Adrenal gland (tissue), 5 donors: ENCODE measurements around the gene HMOX2.

Source experiments
- POLR2A ChIP-seq, 2 donors: fragments of 450-650 bp; IDR thresholded peaks; one replicate each; pipeline ENCODE4 v1.6.1; 2017; ENCODE audit warnings: antibody characterized with exemption in 2 of 2, mild to moderate bottlenecking in 2 of 2, moderate library complexity in 1 of 2
- TF ChIP-seq, protein P1 (sequence below), 6 experiments: fragments of 450-650 bp in 4 of 6; fragments of 200-600 bp in 2 of 6; sonication (generic) in 1 of 6; IDR thresholded peaks; 1 replicate in 5 of 6; 2 replicates in 1 of 6; pipeline versions ENCODE4 v1.5.1 to v1.8.0; 2016 to 2021; ENCODE audit warnings: antibody characterized with exemption in 6 of 6, mild to moderate bottlenecking in 2 of 6, moderate library complexity in 1 of 6
- donor health status: DM: no; HTN: no; CAD: no.

DNA sequence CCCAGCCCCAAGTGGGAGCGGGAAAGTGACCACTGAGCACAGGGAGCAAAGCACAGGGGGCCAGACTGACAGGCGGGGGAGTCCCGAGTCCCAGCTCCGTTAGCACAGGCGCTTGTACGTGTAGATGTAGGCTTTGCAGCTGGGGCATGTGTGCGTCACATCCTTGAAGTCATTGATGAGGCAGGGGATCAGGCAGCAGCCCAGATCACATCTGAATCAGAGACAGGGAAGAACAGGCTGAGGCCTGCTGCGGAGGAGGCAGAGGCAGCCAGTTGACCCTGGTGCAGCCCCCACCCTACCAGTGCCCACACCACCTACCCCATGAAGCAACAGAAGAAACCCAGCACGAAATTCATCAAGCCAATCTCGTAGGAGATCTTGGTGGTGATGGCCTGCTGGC, 36.3 kb downstream of the HMOX2 start:
- TF ChIP-seq, protein P1, sequence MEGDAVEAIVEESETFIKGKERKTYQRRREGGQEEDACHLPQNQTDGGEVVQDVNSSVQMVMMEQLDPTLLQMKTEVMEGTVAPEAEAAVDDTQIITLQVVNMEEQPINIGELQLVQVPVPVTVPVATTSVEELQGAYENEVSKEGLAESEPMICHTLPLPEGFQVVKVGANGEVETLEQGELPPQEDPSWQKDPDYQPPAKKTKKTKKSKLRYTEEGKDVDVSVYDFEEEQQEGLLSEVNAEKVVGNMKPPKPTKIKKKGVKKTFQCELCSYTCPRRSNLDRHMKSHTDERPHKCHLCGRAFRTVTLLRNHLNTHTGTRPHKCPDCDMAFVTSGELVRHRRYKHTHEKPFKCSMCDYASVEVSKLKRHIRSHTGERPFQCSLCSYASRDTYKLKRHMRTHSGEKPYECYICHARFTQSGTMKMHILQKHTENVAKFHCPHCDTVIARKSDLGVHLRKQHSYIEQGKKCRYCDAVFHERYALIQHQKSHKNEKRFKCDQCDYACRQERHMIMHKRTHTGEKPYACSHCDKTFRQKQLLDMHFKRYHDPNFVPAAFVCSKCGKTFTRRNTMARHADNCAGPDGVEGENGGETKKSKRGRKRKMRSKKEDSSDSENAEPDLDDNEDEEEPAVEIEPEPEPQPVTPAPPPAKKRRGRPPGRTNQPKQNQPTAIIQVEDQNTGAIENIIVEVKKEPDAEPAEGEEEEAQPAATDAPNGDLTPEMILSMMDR (IDR thresholded peaks at IDR 0.05): no peak
- TF ChIP-seq POLR2A (IDR thresholded peaks at IDR 0.05): no peak
